NCI-H146 treated with DMSO at 0.1 percent for 48 hours (cell line): ENCODE data around the gene NOS1AP.

Source experiments
- DNase-seq: peaks from one replicate; lab custom pipeline; 2025; ENCODE audit not compliant: unreplicated experiment; lab: John Stamatoyannopoulos, UW

NOS1AP gene

DNA sequence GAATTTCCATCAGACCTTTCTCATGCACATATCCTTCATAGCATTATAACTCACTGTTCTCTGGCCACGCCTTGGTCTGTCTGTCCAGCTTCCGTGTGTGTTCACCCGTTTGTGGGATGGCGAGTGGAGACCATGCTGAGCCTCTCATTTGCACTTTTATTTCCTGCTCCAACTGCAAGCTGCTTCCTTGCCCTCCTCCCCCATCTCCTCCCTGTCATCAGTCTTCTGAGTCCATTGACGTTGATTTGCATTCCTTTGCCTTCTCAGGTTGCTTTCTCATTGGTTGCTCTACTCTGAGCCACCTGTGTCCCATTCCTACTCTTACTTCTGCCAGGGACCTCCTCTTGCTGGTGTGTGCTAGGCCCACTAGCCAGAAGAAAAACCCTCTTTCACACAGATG is 146.4 kb downstream of the NOS1AP start:
- DNase-seq: no peak

GRCh38 chr1:162216604-162217003 is 147.1 kb downstream of the NOS1AP start:
- no peak for DNase-seq

GRCh38 chr1:162217706-162218105 is 148.2 kb downstream of the NOS1AP start:
- no peak for DNase-seq

- DNase-seq: no peak
Measured at GRCh38 chr1:162218546-162218945, 149.1 kb downstream of the NOS1AP start.

- DNase-seq: no peak
Measured at GRCh38 chr1:162218975-162219374, 149.5 kb downstream of the NOS1AP start.

DNA sequence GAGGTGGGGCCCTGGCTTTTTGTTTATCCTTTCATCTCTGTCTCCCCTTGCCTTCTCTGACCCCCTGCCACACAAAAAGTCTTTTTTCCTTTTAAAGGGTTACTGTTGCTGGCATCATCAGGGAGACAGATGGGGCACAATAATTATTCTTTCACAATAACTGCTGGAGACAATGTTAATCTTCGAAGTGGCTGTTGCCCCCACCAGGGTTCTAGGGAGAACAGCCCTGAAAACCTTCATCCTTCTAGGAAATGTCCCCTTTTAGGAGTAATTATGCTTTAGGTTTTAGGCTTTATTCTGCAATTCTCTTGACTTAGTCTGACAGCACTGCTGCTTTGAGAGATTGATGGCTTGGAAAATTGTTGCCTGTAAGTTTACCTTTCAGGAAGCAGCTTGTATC is 150.0 kb downstream of the NOS1AP start:
- no peak for DNase-seq

DNA sequence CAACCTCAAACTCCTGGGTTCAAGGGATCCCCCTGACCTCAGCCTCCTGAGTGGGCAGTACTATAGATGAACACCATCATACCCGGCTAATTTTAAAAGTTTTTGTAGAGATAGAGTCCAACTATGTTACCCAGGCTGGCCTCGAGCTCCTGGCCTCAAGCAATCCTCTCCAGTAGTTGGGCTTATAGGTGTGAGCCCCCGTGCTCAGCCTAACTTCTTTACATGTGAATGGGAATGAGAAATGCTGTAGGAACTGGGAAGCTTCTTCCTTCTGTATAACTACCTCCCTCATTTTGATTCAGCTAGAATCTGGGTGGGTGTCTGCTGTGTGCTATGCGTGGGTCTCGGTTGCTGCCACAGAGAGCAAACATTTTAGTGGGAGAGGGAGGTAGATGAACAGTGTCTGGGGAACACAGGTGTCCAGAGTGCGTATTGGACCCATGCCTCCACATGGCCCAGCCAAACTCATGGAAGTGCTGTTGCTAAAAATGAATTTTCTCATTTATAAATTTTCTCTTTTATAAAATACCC is 150.6 kb downstream of the NOS1AP start:
- DNase-seq: no peak

GRCh38 chr1:162222014-162222413 is 152.5 kb downstream of the NOS1AP start:
- no peak for DNase-seq

DNA sequence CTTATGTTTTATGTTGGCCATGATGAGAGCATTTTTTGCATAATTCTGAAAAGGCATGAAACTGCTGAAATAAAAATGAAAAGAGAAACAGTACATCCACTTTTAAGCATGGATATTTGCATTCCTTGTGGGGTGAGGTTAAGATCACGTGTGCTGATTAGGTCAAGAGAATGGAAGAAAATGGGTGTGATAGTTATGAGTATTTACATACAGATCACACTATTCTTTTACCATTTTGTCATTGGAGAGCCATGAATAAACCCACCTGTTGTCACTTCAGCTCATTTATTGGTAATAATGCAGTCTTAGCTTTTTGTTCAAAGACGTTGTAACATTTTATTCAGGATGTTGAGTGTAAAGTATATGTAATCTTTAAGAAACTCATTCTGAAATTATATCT is 153.2 kb downstream of the NOS1AP start:
- DNase-seq: no peak

- no peak for DNase-seq
Measured at GRCh38 chr1:162223488-162223887, 154.0 kb downstream of the NOS1AP start.

GRCh38 chr1:162224267-162224666 is 154.8 kb downstream of the NOS1AP start:
- no peak for DNase-seq

DNA sequence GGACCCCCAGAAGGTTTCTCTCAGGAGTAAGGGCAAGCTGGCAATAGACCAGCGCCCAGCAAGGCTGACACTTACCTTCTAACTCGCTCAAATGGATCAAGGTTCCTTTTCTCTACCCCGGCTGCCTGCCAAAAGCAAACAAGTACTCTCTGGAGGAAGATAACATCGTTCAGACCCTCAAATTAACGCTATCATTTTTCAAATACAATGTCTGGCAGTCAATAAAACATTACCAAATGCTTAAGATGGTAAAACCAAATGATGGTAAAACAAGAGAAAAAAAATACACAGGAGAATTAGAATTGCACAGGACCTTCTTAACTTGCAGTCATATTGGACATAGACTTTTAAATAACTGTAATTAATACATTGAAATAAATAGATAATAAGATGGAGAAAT is 159.1 kb downstream of the NOS1AP start:
- DNase-seq: no peak

GRCh38 chr1:162229549-162229948 is 160.1 kb downstream of the NOS1AP start:
- no peak for DNase-seq

DNA sequence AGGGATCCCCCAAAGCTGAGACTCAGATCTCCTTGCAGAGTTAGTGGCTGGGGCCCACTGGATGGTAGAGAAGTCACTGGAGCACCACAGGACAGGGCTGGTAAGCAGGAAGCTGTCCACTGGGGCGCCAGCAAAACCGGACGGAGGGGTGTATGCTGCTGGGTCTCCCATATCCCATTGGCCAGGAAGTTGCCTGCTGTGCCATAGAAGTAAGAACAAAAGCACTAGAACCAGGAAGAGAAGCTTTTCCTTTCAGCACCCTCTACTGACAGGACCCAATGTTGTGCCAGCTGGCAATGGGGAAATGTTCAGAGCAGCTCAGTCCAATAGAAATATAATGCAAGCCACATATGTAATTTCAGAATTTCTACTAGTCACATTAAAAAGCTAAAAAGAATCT is 160.6 kb downstream of the NOS1AP start:
- peak; percentile 89 for DNase-seq

GRCh38 chr1:162230517-162230916 is 161.0 kb downstream of the NOS1AP start:
- peak; percentile 23 for DNase-seq

DNA sequence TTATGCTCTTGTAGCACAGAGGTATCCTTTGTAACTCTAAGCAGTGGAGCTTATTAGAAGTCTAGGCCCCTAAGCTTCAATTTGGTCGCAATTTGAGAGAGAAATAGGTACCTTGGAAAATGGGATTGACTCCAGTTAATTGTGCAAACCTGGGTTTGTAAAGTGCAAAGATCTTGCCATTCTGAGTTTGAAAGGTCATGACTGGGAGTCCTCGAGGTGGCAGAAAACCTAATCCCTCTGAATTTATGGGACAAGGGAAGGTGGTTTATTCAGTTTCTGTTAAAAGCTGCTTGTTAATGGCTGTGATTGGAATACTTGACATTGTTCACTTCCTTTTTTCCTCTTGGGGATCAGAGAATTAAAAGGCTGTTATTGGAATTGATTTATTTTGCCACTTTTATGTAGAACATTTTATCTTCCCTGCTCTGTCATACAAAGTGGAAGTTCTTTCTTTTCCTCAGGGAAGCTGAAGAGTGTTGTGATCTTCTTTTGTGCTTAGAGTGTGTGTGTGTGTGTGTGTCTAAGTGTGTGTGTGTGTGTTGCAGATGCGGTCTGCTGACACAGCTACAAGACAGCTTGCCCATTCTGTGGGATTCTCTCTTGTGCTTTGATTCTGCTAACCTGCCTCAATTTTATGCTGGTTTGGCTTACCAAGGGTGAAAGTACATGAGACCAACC is 162.7 kb downstream of the NOS1AP start:
- DNase-seq: no peak

- no peak for DNase-seq
Measured at GRCh38 chr1:162233066-162233465, 163.6 kb downstream of the NOS1AP start.

GRCh38 chr1:162233937-162234336 is 164.4 kb downstream of the NOS1AP start:
- DNase-seq: no peak

DNA sequence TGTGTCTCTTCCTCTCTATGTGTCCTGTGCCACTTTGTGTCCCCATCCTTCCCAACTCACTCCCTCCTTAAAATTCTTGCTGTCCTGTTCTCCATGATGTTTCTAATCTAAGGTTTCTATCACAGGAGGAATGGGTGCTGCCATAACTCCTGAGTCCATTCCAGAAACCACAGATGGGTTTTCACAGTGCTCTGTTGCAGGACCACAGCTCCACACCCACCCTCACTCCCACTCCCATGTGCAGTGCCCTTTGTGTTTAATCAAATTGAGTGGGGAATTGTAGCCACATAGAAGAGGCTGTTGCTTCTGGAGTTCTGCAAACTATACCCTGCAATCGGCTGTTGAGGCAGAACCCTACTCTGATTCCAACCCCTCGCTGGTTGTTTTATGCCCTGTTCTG is 165.1 kb downstream of the NOS1AP start:
- no peak for DNase-seq

- DNase-seq: no peak
Measured at GRCh38 chr1:162235241-162235800, 165.8 kb downstream of the NOS1AP start.

DNA sequence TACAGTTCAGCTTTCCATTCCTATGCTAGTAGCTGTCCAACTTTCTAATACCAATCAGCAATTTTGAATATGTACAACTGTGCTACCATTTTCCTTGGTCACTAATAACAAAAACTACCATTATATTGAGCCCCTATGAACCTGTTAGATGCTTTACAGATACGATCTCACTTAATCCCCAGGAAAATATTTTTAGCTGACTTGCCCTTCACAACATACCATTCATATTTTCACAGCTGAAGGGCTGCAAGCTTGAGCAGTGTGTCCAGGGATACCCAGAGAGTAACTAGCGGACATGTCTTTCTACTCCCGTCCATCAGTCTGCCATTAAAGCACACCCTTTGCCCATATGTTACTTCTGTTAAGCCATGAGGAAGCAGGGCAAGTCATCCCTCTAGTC is 166.7 kb downstream of the NOS1AP start:
- DNase-seq: no peak

GRCh38 chr1:162236618-162237017 is 167.1 kb downstream of the NOS1AP start:
- DNase-seq: no peak

DNA sequence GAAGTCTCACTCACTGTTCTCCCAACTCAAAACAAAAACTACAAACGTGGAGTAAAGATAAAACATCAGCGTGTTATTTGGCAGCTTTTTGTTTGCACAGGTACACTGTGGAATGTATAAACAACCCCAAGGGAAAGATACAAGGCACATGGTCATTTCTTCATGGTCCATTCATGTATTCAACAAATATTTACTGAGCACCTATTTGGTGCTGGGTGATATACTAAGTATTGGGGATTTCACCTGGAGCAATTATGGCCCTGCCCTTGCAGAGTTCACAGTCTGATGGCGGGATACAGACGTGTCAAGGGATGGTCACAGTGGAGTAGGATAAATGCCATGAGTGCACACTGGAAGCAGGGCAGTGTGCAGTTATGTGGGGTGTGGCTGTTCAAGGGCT is 171.1 kb downstream of the NOS1AP start:
- no peak for DNase-seq
